ENCODE measurements around the gene RASAL2. TPM values are rescaled to one million over a fixed set of nuclear protein-coding genes. Genes with fewer than 3 reads are reported as not detected.

Gene RASAL2
- total RNA-seq, 3 donors from 2014 or later = 13.0 to 17.5 (median 14.2) TPM

- H3K4me3 ChIP-seq = no peak overlapping the region
- no peak for ATAC-seq
- H3K9me3 ChIP-seq = no peaks in the 10 kb centered on the region
- H3K4me1 ChIP-seq (ENCODE audit: low read depth) = no peaks in the 10 kb centered on the region
- H3K36me3 ChIP-seq (ENCODE audit: low read depth) = no peaks in the 10 kb centered on the region
- intact Hi-C loops (cut with DNase I, micrococcal nuclease) = no loop called here
- no peak for TF ChIP-seq CTCF (IDR thresholded peaks at IDR 0.05)
- DNase-seq = no peak
These were observed 318.0 kb downstream of the RASAL2 start for GRCh38 chr1:178411756-178412399.

DNA sequence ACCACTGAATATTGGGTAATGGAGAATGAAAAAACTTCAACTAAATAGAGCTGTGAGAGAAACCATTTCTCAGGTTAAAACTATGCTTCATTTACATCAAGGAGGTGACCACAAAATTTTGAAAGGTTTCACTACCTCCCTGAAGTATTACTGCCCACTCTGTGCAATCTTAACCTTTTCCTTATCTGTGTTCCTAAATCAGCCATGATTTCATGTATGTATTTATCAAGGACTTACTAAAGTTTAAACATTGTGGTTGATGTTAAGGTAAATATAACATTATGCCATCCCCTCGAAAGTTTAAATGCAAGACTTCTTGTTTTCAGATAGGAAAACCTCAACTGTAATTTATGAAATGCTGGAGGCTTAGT is 318.5 kb downstream of the RASAL2 start:
- no peaks in the 10 kb centered on the region for H3K4me1 ChIP-seq (ENCODE audit: low read depth)
- no peak for TF ChIP-seq CTCF (IDR thresholded peaks at IDR 0.05)
- no peak for DNase-seq
- no peaks in the 10 kb centered on the region for H3K9me3 ChIP-seq
- H3K36me3 ChIP-seq (ENCODE audit: low read depth) = no peaks in the 10 kb centered on the region
- no peak overlapping the region for H3K4me3 ChIP-seq
- intact Hi-C loops (cut with DNase I, micrococcal nuclease) = no loop called here
- no peak for ATAC-seq

- ATAC-seq (no peak), DNase-seq (no peak)
- no peak for TF ChIP-seq CTCF (IDR thresholded peaks at IDR 0.05)
- Histone ChIP-seq H3K4me1 (ENCODE audit: low read depth) (no peaks in the 10 kb centered on the region), H3K36me3 (ENCODE audit: low read depth) (no peaks in the 10 kb centered on the region), H3K4me3 (no peak overlapping the region), H3K9me3 (no peaks in the 10 kb centered on the region)
- intact Hi-C loops (cut with DNase I, micrococcal nuclease) = no loop called here
These were observed 324.0 kb downstream of the RASAL2 start for GRCh38 chr1:178417858-178418257.

- Histone ChIP-seq H3K36me3 (ENCODE audit: low read depth) (no peaks in the 10 kb centered on the region), H3K9me3 (no peaks in the 10 kb centered on the region), H3K4me1 (ENCODE audit: low read depth) (no peaks in the 10 kb centered on the region), H3K4me3 (no peak overlapping the region)
- no peak for TF ChIP-seq CTCF (IDR thresholded peaks at IDR 0.05)
- intact Hi-C loops (cut with DNase I, micrococcal nuclease) = no loop called here
- no peak for ATAC-seq
- DNase-seq = no peak
These were observed 324.5 kb downstream of the RASAL2 start for GRCh38 chr1:178418284-178418955.

GRCh38 chr1:178434360-178434759 is 340.5 kb downstream of the RASAL2 start:
- no peaks in the 10 kb centered on the region for H3K9me3 ChIP-seq
- ATAC-seq (no peak), DNase-seq (no peak)
- no peak for TF ChIP-seq CTCF (IDR thresholded peaks at IDR 0.05)
- no peak overlapping the region for H3K4me3 ChIP-seq
- intact Hi-C loops (cut with DNase I, micrococcal nuclease) = no loop called here
- no peaks in the 10 kb centered on the region for H3K36me3 ChIP-seq (ENCODE audit: low read depth)
- no peaks in the 10 kb centered on the region for H3K4me1 ChIP-seq (ENCODE audit: low read depth)
